Measurements from ENCODE around the gene HES6. TPM values are rescaled to one million over a fixed set of nuclear protein-coding genes. Genes with fewer than 3 reads are reported as not detected.

Gene HES6
- total and polyA plus RNA-seq, 10 of the 15 experiments (the other 5 are each of a cell fraction or from before 2014, with no cell fraction given), result 0.11 to 1.7 (median 0.83) TPM

DNA sequence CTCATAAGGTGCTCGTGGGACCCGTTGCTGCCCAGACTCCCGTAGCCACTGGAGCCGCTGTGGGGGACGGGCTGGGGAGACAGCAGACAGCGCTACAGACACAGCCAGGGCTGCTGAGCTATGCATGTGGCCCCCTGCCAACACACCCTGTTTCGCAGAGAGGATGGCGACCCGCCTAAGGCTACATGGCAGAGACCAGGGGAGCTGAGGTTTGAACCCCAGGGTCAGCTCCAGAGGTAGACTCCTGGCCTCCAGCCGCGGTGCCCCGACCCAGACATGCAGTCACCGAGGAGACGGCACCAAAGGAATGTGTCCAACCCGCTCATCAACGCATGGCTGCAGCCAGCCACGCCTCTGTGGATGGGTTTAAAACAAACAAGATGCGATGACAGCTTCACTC is 21.0 kb upstream of the HES6 start:
- no TSS peak for BruUV-seq (replicated peaks)
- Histone ChIP-seq H3K27ac (ENCODE audit: control insufficient read depth, insufficient read depth) (no peak overlapping the region), H3K36me3 (ENCODE audit: control insufficient read depth in 2 of 2, insufficient read depth in 2 of 2, low read length in 1 of 2) (peaks cover 11 to 26% of the 10 kb centered on the region in 2 experiments), H2AFZ (ENCODE audit: control insufficient read depth, low read depth, low read length) (no peak overlapping the region), H3K27me3 (replicated peaks in 1 of 2; ENCODE audit: control insufficient read depth in 2 of 2, insufficient read depth in 2 of 2, low read length in 1 of 2) (no peaks in the 10 kb centered on the region), H3K9ac (ENCODE audit: control insufficient read depth, insufficient read depth, low read length) (no peak overlapping the region), H3K9me3 (replicated peaks; ENCODE audit: control insufficient read depth, insufficient read depth, low read length) (no peaks in the 10 kb centered on the region), H3K4me2 (ENCODE audit: control insufficient read depth, insufficient read depth) (no peak overlapping the region), H4K20me1 (ENCODE audit: control insufficient read depth, insufficient read depth) (no peaks in the 10 kb centered on the region), H3K4me3 (no peak overlapping the region), H3K79me2 (ENCODE audit: control insufficient read depth, insufficient read depth, low read length) (no peaks in the 10 kb centered on the region), H3K4me1 (ENCODE audit: control insufficient read depth, insufficient read depth, low read length) (no peaks in the 10 kb centered on the region)
- intact Hi-C loops (cut with micrococcal nuclease; ENCODE audit: unreplicated experiment) (loop anchor here (5.0 kb wide), 1 partner anchor 404 kb away; the partner anchor contains the start of gene RAMP1), in situ Hi-C loops (cut with MboI) (loop anchor here (5.0 kb wide), 1 partner anchor 404 kb away; the partner anchor contains the start of gene RAMP1)
- 90% methylated on average over 18 of the region's 18 CpGs for WGBS (ENCODE audit: insufficient coverage, insufficient replicate concordance, low lambda C conversion rate, missing lambda C conversion rate)
- no peak for TF ChIP-seq ZNF687 (IDR thresholded peaks at IDR 0.05)
- TF ChIP-seq ZZZ3 (IDR thresholded peaks at IDR 0.05; ENCODE audit: control insufficient read depth, insufficient read length, low read depth), result no peak
- TF ChIP-seq RB1 (IDR thresholded peaks at IDR 0.05; ENCODE audit: borderline replicate concordance), result no peak
- TF ChIP-seq BACH1 (IDR thresholded peaks at IDR 0.05; ENCODE audit: borderline replicate concordance), result no peak
- TF ChIP-seq HDAC2 (IDR thresholded peaks at IDR 0.05), result no peak
- no peak for TF ChIP-seq EZH2 (IDR thresholded peaks at IDR 0.05; ENCODE audit: borderline replicate concordance, control insufficient read depth, low read depth, low read length)
- no peak for TF ChIP-seq CREM (IDR thresholded peaks at IDR 0.05; ENCODE audit: low read depth)
- no peak for TF ChIP-seq FOS (IDR thresholded peaks at IDR 0.05; ENCODE audit: borderline replicate concordance, extremely low read depth, insufficient read length)
- TF ChIP-seq SUZ12 (IDR thresholded peaks at IDR 0.05; ENCODE audit: unreplicated experiment), result no peak
- no peak for TF ChIP-seq BHLHE40 (IDR thresholded peaks at IDR 0.05; ENCODE audit: borderline replicate concordance in 1 of 2, low read depth in 2 of 2, low read length in 1 of 2)
- TF ChIP-seq TCF3 (IDR thresholded peaks at IDR 0.05; ENCODE audit: borderline replicate concordance, insufficient read depth, low read depth, low read length), result no peak
- no peak for TF ChIP-seq SRF (IDR thresholded peaks at IDR 0.05; ENCODE audit: low read depth in 2 of 2, low read length in 2 of 2)
- TF ChIP-seq, protein P1, sequence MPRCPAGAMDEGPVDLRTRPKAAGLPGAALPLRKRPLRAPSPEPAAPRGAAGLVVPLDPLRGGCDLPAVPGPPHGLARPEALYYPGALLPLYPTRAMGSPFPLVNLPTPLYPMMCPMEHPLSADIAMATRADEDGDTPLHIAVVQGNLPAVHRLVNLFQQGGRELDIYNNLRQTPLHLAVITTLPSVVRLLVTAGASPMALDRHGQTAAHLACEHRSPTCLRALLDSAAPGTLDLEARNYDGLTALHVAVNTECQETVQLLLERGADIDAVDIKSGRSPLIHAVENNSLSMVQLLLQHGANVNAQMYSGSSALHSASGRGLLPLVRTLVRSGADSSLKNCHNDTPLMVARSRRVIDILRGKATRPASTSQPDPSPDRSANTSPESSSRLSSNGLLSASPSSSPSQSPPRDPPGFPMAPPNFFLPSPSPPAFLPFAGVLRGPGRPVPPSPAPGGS (IDR thresholded peaks at IDR 0.05; ENCODE audit: borderline replicate concordance, insufficient read depth, low read depth, low read length, poor library complexity, severe bottlenecking), result no peak
- no peak for TF ChIP-seq POU2F2 (IDR thresholded peaks at IDR 0.05; ENCODE audit: borderline replicate concordance, low read depth, low read length)
- no peak for TF ChIP-seq TAF1 (IDR thresholded peaks at IDR 0.05; ENCODE audit: borderline replicate concordance, low read depth, low read length)
- TF ChIP-seq CHD1 (IDR thresholded peaks at IDR 0.05; ENCODE audit: low read depth, low read length), result no peak
- FAIRE-seq, result no peak
- ChIA-PET POLR2A (no interaction called here), SMC1A (ENCODE audit: uncharacterized antibody, unreplicated experiment) (interaction anchor here (0.9 kb wide), 1 partner anchor 27 kb away, joined by 3 read pairs; no protein-coding TSS in a partner anchor), RAD21 (ENCODE audit: unreplicated experiment) (interaction anchor here (0.6 to 1.3 kb wide), 2 partner anchors 85 to 152 kb away, joined by 3 read pairs; no protein-coding TSS in a partner anchor), CTCF (interaction anchor here (0.9 to 1.5 kb wide), 2 partner anchors 291 to 591 kb away, joined by 3 to 4 read pairs; no protein-coding TSS in a partner anchor)
- no peak for ATAC-seq
- no peak for DNase-seq (ENCODE audit: low read depth, low spot score)

All from GM12878 (cell line).